HepG2 (cell line): ENCODE results near the gene DPAGT1. TPM values are rescaled to one million over a fixed set of nuclear protein-coding genes. Genes with fewer than 3 reads are reported as not detected.

ENCODE experiments used
- AHDC1 ChIP-seq: sonication (generic); formaldehyde crosslinking; IDR thresholded peaks from 2 replicates; pipeline ENCODE4 v1.5.1; 2020; ENCODE audit warnings: mild to moderate bottlenecking, missing genetic modification reagents, borderline replicate concordance
- ARID4A ChIP-seq: sonication (generic); formaldehyde crosslinking; IDR thresholded peaks from 2 replicates; pipeline ENCODE4 v1.5.0; 2020; ENCODE audit warnings: mild to moderate bottlenecking, missing genetic modification reagents, borderline replicate concordance
- GPBP1L1 ChIP-seq: sonication (generic); formaldehyde crosslinking; IDR thresholded peaks from 2 replicates; pipeline ENCODE4 v1.5.0; 2020; ENCODE audit warnings: mild to moderate bottlenecking, missing genetic modification reagents
- JUN ChIP-seq: sonication (generic); formaldehyde crosslinking; IDR thresholded peaks from 2 replicates; pipeline ENCODE4 v1.4.0; 2020; ENCODE audit warnings: mild to moderate bottlenecking, missing genetic modification reagents
- KDM3A ChIP-seq: IDR thresholded peaks from 2 replicates; pipeline ENCODE4 v1.6.1; 2018; ENCODE audit warnings: low read depth, missing compliant biosample characterization
- RFXAP ChIP-seq: sonication (generic); formaldehyde crosslinking; IDR thresholded peaks from 2 replicates; pipeline ENCODE4 v1.4.0; 2020; ENCODE audit warnings: missing genetic modification reagents, borderline replicate concordance
- SKIL ChIP-seq: sonication (generic); formaldehyde crosslinking; IDR thresholded peaks from 2 replicates; pipeline ENCODE4 v1.8.0; 2022; ENCODE audit warnings: missing genetic modification reagents, mild to moderate bottlenecking, moderate library complexity, borderline replicate concordance
- SOX6 ChIP-seq, 2 experiments: fragments of 450-650 bp in 1 of 2; sonication (generic) in 1 of 2; formaldehyde crosslinking in 1 of 2; IDR thresholded peaks; 2 replicates each; pipeline versions ENCODE4 v1.4.0 to v1.6.1; 2017 to 2020; ENCODE audit warnings: antibody characterized with exemption in 1 of 2, mild to moderate bottlenecking in 1 of 2, missing genetic modification reagents in 1 of 2
- YEATS2 ChIP-seq: sonication (generic); formaldehyde crosslinking; IDR thresholded peaks from 2 replicates; pipeline ENCODE4 v1.4.0; 2020; ENCODE audit warnings: missing genetic modification reagents, borderline replicate concordance
- ZBTB25 ChIP-seq: IDR thresholded peaks from 2 replicates; pipeline ENCODE4 v1.6.1; 2018; ENCODE audit warnings: missing genetic modification reagents
- polyA plus RNA-seq, 8 experiments: library from polyadenylated mRNA; depleted of rRNA in 3 of 8; stranded (reverse) in 7 of 8; unstranded in 1 of 8; fragments of >200 nt; fragmentation: Illumina TruSeq in 4 of 8; extraction: Trizol in 4 of 8; gene quantifications; 2 replicates each; pipeline versions ENCODE4 v1.2.1 to v1.2.3, GENCODE V29; 2011 to 2016; ENCODE audit warnings: low read depth in 4 of 8, missing spikeins in 1 of 8, mixed read lengths in 1 of 8; ENCODE audit not compliant: insufficient read depth in 1 of 8
- total RNA-seq, 5 experiments: library from RNA; depleted of rRNA; stranded (reverse); fragments of >200 nt; fragmentation: Illumina TruSeq; extraction: Trizol; gene quantifications; 2 replicates each; pipeline ENCODE4 v1.2.3, GENCODE V29; 2016; ENCODE audit warnings: low read depth in 1 of 5

DPAGT1 gene
- total and polyA plus RNA-seq, 2 of the 13 experiments (the other 11 are each of a cell fraction or from before 2014, with no cell fraction given) = 37.6 to 70.7 TPM

GRCh38 chr11:119100994-119101758 lies 477 bp downstream of the DPAGT1 start (continued):
- no peak for TF ChIP-seq ARID4A (CRISPR knock-in tag)
- TF ChIP-seq SOX6 (IDR thresholded peaks at IDR 0.05) = no peak
- no peak for TF ChIP-seq SOX6 (CRISPR knock-in tag; IDR thresholded peaks at IDR 0.05)
- TF ChIP-seq JUN (CRISPR knock-in tag) = no peak
- no peak for TF ChIP-seq YEATS2 (CRISPR knock-in tag)
- TF ChIP-seq RFXAP (CRISPR knock-in tag) = no peak
- no peak for TF ChIP-seq SKIL
- no peak for TF ChIP-seq AHDC1 (CRISPR knock-in tag)
- TF ChIP-seq KDM3A (CRISPR knock-in tag) = no peak
- no peak for TF ChIP-seq GPBP1L1 (CRISPR knock-in tag)
- no peak for TF ChIP-seq ZBTB25 (CRISPR knock-in tag)
